SK-N-MC (cell line): ENCODE results near the gene TRPC4AP.
"Not testable (repeated sequence)": the region's sequence is repeated elsewhere in the genome, so short reads cannot be mapped to it uniquely, and the experiment has no call there.

ENCODE experiments used
- DNase-seq: peaks from one replicate; pipeline ENCODE4 v3.0.0-alpha.2; 2011; ENCODE audit warnings: low read depth, low spot score
- H3K27ac ChIP-seq: fragments of 200-600 bp; sonication (generic); 2 replicates; pipeline ENCODE4 v1.5.1; 2016; ENCODE audit warnings: mixed run types
- H3K36me3 ChIP-seq: fragments of 200-600 bp; sonication (generic); 2 replicates; pipeline ENCODE4 v1.6.1; 2017; ENCODE audit warnings: antibody characterized with exemption, low read length, mixed read lengths; ENCODE audit not compliant: insufficient read depth
- H3K4me3 ChIP-seq: fragments of 200-600 bp; sonication (generic); 2 replicates; pipeline ENCODE4 v1.5.1; 2016
- H3K9ac ChIP-seq: fragments of 200-600 bp; sonication (generic); 2 replicates; pipeline ENCODE4 v1.8.0; 2017; ENCODE audit warnings: mixed run types, mixed read lengths; ENCODE audit not compliant: insufficient read length
- H3K9me3 ChIP-seq: fragments of 200-600 bp; sonication (generic); 2 replicates; pipeline ENCODE4 v1.6.1; 2017; ENCODE audit warnings: low read depth, mild to moderate bottlenecking, antibody characterized with exemption, low read length, moderate library complexity, mixed read lengths
- EZH2 ChIP-seq: fragments of 200-600 bp; sonication (generic); IDR thresholded peaks from one replicate; pipeline ENCODE4 v1.6.1; 2017; ENCODE audit warnings: antibody characterized with exemption
- FOXP2 ChIP-seq: optimal IDR thresholded peaks from 2 replicates; pipeline ENCODE3; 2011; ENCODE audit warnings: mild to moderate bottlenecking, moderate library complexity; ENCODE audit not compliant: insufficient read depth; ENCODE audit errors: extremely low read length, control extremely low read depth
- POLR2AphosphoS5 ChIP-seq: IDR thresholded peaks from 2 replicates; pipeline ENCODE4 v1.6.1; 2012; ENCODE audit warnings: mild to moderate bottlenecking, low read depth, low read length, borderline replicate concordance

Gene TRPC4AP

DNA sequence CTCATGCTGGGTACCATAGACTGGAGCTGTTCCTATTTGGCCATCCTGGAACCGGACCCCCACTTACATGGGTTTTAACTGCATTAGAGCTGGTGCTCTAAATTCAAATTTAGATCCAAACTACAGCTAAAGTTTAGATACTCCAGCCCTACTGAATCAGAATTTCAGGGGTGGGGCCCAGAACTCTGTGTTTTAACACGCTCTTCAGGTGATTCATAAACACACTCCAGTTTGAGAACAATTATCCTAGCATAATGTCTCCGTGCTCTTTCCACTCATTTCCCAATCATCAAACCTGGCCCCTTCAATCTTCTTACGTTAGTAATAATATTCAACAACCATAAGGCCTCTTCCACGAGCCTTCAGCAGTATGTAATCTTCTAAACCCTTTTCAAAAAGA lies 15.3 kb downstream of the TRPC4AP start:
- Histone ChIP-seq H3K9me3 (no peaks in the 10 kb centered on the region), H3K4me3 (no peak overlapping the region), H3K9ac (no peak overlapping the region), H3K27ac (no peak overlapping the region), H3K36me3 (peaks cover 27% of the 10 kb centered on the region)
- DNase-seq = no peak
- TF ChIP-seq FOXP2 (no peak), EZH2 (no peak)

- not testable (repeated sequence) for DNase-seq, H3K9me3 ChIP-seq
- peaks cover 22% of the 10 kb centered on the region for H3K36me3 ChIP-seq
Observed at GRCh38 chr20:35071436-35072153, 21.0 kb downstream of the TRPC4AP start.

DNA sequence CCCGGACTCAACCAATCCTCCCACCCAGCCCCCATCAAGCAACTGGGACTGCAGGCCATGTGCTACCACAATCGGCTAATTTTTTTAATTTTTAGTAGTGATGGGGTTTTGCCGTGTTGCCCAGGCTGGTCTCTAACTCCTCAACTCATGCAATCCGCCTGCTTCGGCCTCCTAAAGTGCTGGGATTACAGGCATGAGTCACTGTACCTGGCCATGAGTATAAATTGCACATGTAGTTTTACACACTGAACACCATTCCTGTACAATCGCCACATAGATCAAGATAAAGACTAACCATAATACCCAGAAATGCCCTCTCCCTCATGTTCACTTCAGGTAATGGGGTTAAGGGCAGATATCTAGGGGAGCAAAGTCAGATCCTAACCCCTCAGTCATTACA lies 26.4 kb downstream of the TRPC4AP start:
- no peak for DNase-seq
- H3K36me3 ChIP-seq = peaks cover 33% of the 10 kb centered on the region
- no peak overlapping the region for H3K4me3 ChIP-seq
- TF ChIP-seq EZH2 = no peak
- H3K9me3 ChIP-seq = no peaks in the 10 kb centered on the region
- no peak overlapping the region for H3K27ac ChIP-seq
- no peak overlapping the region for H3K9ac ChIP-seq

More at GRCh38 chr20:35071436-35072153, 21.0 kb downstream of the TRPC4AP start:
- H3K27ac ChIP-seq, H3K9ac ChIP-seq, H3K4me3 ChIP-seq: not testable (repeated sequence)

DNA sequence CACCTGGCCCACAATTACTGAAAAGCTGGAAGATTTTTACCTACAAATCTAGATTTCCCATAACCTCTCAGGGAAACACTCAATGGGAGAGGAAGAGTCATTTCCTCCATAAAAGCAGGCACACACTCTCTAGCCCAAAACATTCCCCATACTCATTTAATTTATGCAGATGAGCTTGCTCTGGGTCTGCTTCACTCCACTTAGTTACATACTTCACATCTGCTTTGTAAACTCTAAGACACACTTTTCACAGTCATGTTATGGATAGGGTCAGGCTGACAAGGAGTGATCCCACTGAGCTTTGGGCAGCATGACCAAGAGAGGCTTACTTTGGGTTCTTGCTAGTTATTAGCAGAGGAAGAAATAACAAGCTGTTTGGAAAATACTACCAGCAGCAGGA lies 27.4 kb downstream of the TRPC4AP start:
- H3K9ac ChIP-seq = no peak overlapping the region
- peaks cover 38% of the 10 kb centered on the region for H3K36me3 ChIP-seq
- no peak for TF ChIP-seq EZH2
- no peak for TF ChIP-seq FOXP2
- no peak for TF ChIP-seq POLR2AphosphoS5
- no peak overlapping the region for H3K27ac ChIP-seq
- H3K4me3 ChIP-seq = no peak overlapping the region
- no peak for DNase-seq
- H3K9me3 ChIP-seq = no peaks in the 10 kb centered on the region

DNA sequence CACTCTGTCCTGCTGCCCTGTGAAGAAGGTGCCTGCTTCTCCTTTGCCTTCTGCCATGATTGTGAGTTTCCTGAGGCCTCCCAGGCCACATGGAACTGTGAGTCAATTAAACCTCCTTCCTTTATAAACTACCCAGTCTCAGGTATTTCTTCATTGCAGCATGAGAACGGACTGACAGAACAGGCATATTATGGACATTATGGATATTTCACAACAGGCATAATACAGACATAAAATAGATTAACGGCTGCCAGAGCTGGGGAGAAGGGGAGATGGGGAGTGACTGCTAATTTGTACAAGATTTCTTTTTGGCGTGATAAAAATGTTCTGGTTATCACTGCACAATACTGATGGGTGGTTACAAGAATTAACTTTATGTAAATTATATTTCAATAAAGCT lies 29.4 kb downstream of the TRPC4AP start:
- no peak for DNase-seq
- Histone ChIP-seq H3K36me3 (peaks cover 39% of the 10 kb centered on the region), H3K27ac (no peak overlapping the region), H3K9me3 (no peaks in the 10 kb centered on the region), H3K9ac (no peak overlapping the region), H3K4me3 (no peak overlapping the region)
- TF ChIP-seq EZH2 (no peak), FOXP2 (no peak), POLR2AphosphoS5 (no peak)

GRCh38 chr20:35062478-35062877 lies 30.1 kb downstream of the TRPC4AP start:
- peaks cover 32% of the 10 kb centered on the region for H3K36me3 ChIP-seq
- no peaks in the 10 kb centered on the region for H3K9me3 ChIP-seq
- H3K27ac ChIP-seq = no peak overlapping the region
- no peak overlapping the region for H3K4me3 ChIP-seq
- DNase-seq = no peak
- TF ChIP-seq FOXP2 (no peak), EZH2 (no peak), POLR2AphosphoS5 (no peak)
- H3K9ac ChIP-seq = no peak overlapping the region

- peaks cover 26% of the 10 kb centered on the region for H3K36me3 ChIP-seq
- H3K9ac ChIP-seq = no peak overlapping the region
- no peak overlapping the region for H3K4me3 ChIP-seq
- no peak for DNase-seq
- H3K9me3 ChIP-seq = no peaks in the 10 kb centered on the region
- no peak for TF ChIP-seq POLR2AphosphoS5
- TF ChIP-seq FOXP2 = no peak
- TF ChIP-seq EZH2 = no peak
- H3K27ac ChIP-seq = no peak overlapping the region
Observed at GRCh38 chr20:35060168-35060567, 32.4 kb downstream of the TRPC4AP start.

GRCh38 chr20:35059612-35060011 lies 33.0 kb downstream of the TRPC4AP start:
- Histone ChIP-seq H3K4me3 (no peak overlapping the region), H3K36me3 (peaks cover 26% of the 10 kb centered on the region), H3K9ac (no peak overlapping the region), H3K9me3 (no peaks in the 10 kb centered on the region), H3K27ac (no peak overlapping the region)
- DNase-seq = no peak
- TF ChIP-seq FOXP2 = no peak
- TF ChIP-seq EZH2 = no peak
- TF ChIP-seq POLR2AphosphoS5 = no peak

GRCh38 chr20:35059110-35059509 lies 33.5 kb downstream of the TRPC4AP start:
- no peaks in the 10 kb centered on the region for H3K9me3 ChIP-seq
- H3K27ac ChIP-seq = no peak overlapping the region
- H3K36me3 ChIP-seq = peaks cover 26% of the 10 kb centered on the region
- TF ChIP-seq EZH2 (no peak), FOXP2 (no peak), POLR2AphosphoS5 (no peak)
- DNase-seq = no peak
- no peak overlapping the region for H3K4me3 ChIP-seq
- H3K9ac ChIP-seq = no peak overlapping the region
